HepG2 (cell line): Measurements from ENCODE around the gene ADRM1. TPM values are rescaled to one million over a fixed set of nuclear protein-coding genes. Genes with fewer than 3 reads are reported as not detected.

Source experiments
- ADNP ChIP-seq: sonication (generic); formaldehyde crosslinking; IDR thresholded peaks from 2 replicates; pipeline ENCODE4 v1.4.0; 2020; ENCODE audit warnings: missing genetic modification reagents
- EZH2 ChIP-seq: conservative IDR thresholded peaks from 2 replicates; pipeline ENCODE4 v1.6.1; 2012; ENCODE audit warnings: mild to moderate bottlenecking, low read depth, low read length, moderate library complexity
- GABPA ChIP-seq, 2 experiments: IDR thresholded peaks; 2 replicates each; pipeline ENCODE4 v1.6.1; 2011 to 2016; ENCODE audit warnings: low read depth in 2 of 2, low read length in 1 of 2, missing biosample characterization in 1 of 2, missing genetic modification characterization in 1 of 2
- GLMP ChIP-seq: sonication (generic); formaldehyde crosslinking; IDR thresholded peaks from 2 replicates; pipeline ENCODE4 v1.9.0; 2021; ENCODE audit warnings: missing genetic modification reagents, mild to moderate bottlenecking, borderline replicate concordance
- HOXA7 ChIP-seq: sonication (generic); formaldehyde crosslinking; IDR thresholded peaks from 2 replicates; pipeline ENCODE4 v1.8.1; 2022; ENCODE audit warnings: mild to moderate bottlenecking, missing genetic modification reagents, moderate library complexity
- KDM1A ChIP-seq: IDR thresholded peaks from 2 replicates; pipeline ENCODE4 v1.6.1; 2016; ENCODE audit warnings: missing compliant biosample characterization
- MXD4 ChIP-seq: IDR thresholded peaks from 2 replicates; pipeline ENCODE4 v1.6.1; 2016; ENCODE audit warnings: mild to moderate bottlenecking, missing biosample characterization, missing genetic modification reagents
- RBAK ChIP-seq: sonication (generic); formaldehyde crosslinking; IDR thresholded peaks from 2 replicates; pipeline ENCODE4 v1.5.1; 2020; ENCODE audit warnings: mild to moderate bottlenecking, missing genetic modification reagents
- SNAPC2 ChIP-seq: sonication (generic); formaldehyde crosslinking; IDR thresholded peaks from 2 replicates; pipeline ENCODE4 v1.8.1; 2022; ENCODE audit warnings: mild to moderate bottlenecking, missing genetic modification reagents
- SP2 ChIP-seq: sonication (generic); formaldehyde crosslinking; IDR thresholded peaks from 2 replicates; pipeline ENCODE4 v1.5.1; 2020; ENCODE audit warnings: mild to moderate bottlenecking, missing genetic modification reagents
- SRSF9 ChIP-seq: fragments of 200-400 bp; formaldehyde crosslinking; IDR thresholded peaks from 2 replicates; pipeline ENCODE4 v1.6.1; 2018; ENCODE audit warnings: borderline replicate concordance, mild to moderate bottlenecking, low read depth, low read length; ENCODE audit not compliant: insufficient read depth, poor library complexity, severe bottlenecking
- ZNF17 ChIP-seq: sonication (generic); formaldehyde crosslinking; IDR thresholded peaks from 2 replicates; pipeline ENCODE4 v1.5.0; 2020; ENCODE audit warnings: mild to moderate bottlenecking, missing genetic modification reagents
- ZNF234 ChIP-seq: sonication (generic); formaldehyde crosslinking; conservative IDR thresholded peaks from 2 replicates; pipeline ENCODE4 v1.5.1; 2020; ENCODE audit warnings: mild to moderate bottlenecking, missing genetic modification reagents
- ZNF484 ChIP-seq: sonication (generic); formaldehyde crosslinking; IDR thresholded peaks from 2 replicates; pipeline ENCODE4 v1.5.1; 2020; ENCODE audit warnings: mild to moderate bottlenecking, low read depth, missing genetic modification reagents, borderline replicate concordance
- ZNF563 ChIP-seq: sonication (generic); formaldehyde crosslinking; IDR thresholded peaks from 2 replicates; pipeline ENCODE4 v1.8.0; 2022; ENCODE audit warnings: mild to moderate bottlenecking, moderate library complexity, missing genetic modification reagents
- ZNF619 ChIP-seq: sonication (generic); formaldehyde crosslinking; IDR thresholded peaks from 2 replicates; pipeline ENCODE4 v1.4.0; 2020; ENCODE audit warnings: mild to moderate bottlenecking, missing genetic modification reagents
- ZNF775 ChIP-seq: sonication (generic); formaldehyde crosslinking; IDR thresholded peaks from 2 replicates; pipeline ENCODE4 v1.4.0; 2020; ENCODE audit warnings: missing genetic modification reagents, mild to moderate bottlenecking, moderate library complexity, borderline replicate concordance
- polyA plus RNA-seq, 8 experiments: library from polyadenylated mRNA; depleted of rRNA in 3 of 8; stranded (reverse) in 7 of 8; unstranded in 1 of 8; fragments of >200 nt; fragmentation: Illumina TruSeq in 4 of 8; extraction: Trizol in 4 of 8; gene quantifications; 2 replicates each; pipeline versions ENCODE4 v1.2.1 to v1.2.3, GENCODE V29; 2011 to 2016; ENCODE audit warnings: low read depth in 4 of 8, missing spikeins in 1 of 8, mixed read lengths in 1 of 8; ENCODE audit not compliant: insufficient read depth in 1 of 8
- total RNA-seq, 5 experiments: library from RNA; depleted of rRNA; stranded (reverse); fragments of >200 nt; fragmentation: Illumina TruSeq; extraction: Trizol; gene quantifications; 2 replicates each; pipeline ENCODE4 v1.2.3, GENCODE V29; 2016; ENCODE audit warnings: low read depth in 1 of 5
- TF ChIP-seq, protein P1 (sequence below), 2 experiments: fragments of 450-650 bp in 1 of 2; sonication (generic) in 1 of 2; formaldehyde crosslinking in 1 of 2; IDR thresholded peaks; 2 replicates each; pipeline versions ENCODE4 v1.6.1 to v1.8.0; 2016 to 2022; ENCODE audit warnings: antibody characterized with exemption in 1 of 2, mild to moderate bottlenecking in 1 of 2, missing genetic modification reagents in 1 of 2

Gene ADRM1
- total and polyA plus RNA-seq, 2 of the 13 experiments (the other 11 are each of a cell fraction or from before 2014, with no cell fraction given): 92.9 to 154 TPM

DNA sequence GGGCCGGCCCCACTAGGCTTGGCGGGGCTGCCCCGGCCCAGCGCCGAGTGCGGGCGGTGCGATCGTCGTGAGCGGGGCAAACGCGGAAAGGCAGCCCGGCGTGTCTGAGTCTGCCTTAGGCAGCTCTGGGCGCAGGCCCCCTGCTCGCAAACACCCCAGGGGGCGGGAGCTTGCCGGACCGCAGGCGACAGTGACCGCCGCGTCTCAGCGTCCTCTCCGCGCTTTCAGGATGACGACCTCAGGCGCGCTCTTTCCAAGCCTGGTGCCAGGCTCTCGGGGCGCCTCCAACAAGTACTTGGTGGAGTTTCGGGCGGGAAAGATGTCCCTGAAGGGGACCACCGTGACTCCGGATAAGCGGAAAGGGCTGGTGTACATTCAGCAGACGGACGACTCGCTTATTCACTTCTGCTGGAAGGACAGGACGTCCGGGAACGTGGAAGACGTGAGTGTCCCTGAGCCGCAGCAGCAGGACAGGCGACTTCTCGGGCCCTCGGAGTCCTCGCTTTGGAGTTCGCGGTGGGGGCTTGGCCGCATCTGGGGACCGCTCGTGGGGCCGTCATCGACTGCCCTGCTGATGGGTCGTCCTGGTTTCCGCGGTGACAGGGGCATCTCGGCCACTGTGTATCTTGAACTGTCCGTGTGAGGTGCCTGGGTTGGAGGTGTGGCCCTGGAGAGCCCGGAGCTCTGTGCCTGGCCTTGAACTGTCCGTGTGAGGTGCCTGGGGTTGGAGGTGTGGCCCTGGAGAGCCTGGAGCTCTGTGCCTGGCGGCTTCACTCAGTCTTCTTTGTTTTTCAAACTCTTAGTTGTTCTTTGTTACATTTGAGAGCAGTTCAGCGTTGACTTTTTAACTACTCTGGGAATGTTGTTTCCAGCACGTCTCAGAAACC, 786 bp downstream of the ADRM1 start (continued):
- TF ChIP-seq, protein P1, sequence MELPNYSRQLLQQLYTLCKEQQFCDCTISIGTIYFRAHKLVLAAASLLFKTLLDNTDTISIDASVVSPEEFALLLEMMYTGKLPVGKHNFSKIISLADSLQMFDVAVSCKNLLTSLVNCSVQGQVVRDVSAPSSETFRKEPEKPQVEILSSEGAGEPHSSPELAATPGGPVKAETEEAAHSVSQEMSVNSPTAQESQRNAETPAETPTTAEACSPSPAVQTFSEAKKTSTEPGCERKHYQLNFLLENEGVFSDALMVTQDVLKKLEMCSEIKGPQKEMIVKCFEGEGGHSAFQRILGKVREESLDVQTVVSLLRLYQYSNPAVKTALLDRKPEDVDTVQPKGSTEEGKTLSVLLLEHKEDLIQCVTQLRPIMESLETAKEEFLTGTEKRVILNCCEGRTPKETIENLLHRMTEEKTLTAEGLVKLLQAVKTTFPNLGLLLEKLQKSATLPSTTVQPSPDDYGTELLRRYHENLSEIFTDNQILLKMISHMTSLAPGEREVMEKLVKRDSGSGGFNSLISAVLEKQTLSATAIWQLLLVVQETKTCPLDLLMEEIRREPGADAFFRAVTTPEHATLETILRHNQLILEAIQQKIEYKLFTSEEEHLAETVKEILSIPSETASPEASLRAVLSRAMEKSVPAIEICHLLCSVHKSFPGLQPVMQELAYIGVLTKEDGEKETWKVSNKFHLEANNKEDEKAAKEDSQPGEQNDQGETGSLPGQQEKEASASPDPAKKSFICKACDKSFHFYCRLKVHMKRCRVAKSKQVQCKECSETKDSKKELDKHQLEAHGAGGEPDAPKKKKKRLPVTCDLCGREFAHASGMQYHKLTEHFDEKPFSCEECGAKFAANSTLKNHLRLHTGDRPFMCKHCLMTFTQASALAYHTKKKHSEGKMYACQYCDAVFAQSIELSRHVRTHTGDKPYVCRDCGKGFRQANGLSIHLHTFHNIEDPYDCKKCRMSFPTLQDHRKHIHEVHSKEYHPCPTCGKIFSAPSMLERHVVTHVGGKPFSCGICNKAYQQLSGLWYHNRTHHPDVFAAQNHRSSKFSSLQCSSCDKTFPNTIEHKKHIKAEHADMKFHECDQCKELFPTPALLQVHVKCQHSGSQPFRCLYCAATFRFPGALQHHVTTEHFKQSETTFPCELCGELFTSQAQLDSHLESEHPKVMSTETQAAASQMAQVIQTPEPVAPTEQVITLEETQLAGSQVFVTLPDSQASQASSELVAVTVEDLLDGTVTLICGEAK (IDR thresholded peaks at IDR 0.05): no peak
- TF ChIP-seq, protein P1 (CRISPR knock-in tag; IDR thresholded peaks at IDR 0.05): peak; percentile 74
- no peak; the same call in 1 of the 2 replicates for TF ChIP-seq MXD4 (CRISPR knock-in tag)
- TF ChIP-seq RBAK (CRISPR knock-in tag): peak; percentile 83
- TF ChIP-seq EZH2: no peak
- peak; percentile 19; the same call in 1 of the 2 replicates for TF ChIP-seq ZNF563
- TF ChIP-seq ZNF775 (CRISPR knock-in tag): no peak
- TF ChIP-seq SNAPC2 (CRISPR knock-in tag): peak; percentile 42; the same call in 1 of the 2 replicates
- no peak for TF ChIP-seq GLMP
- no peak for TF ChIP-seq ZNF17 (CRISPR knock-in tag)
- TF ChIP-seq SP2 (CRISPR knock-in tag): peak; percentile 52; the same call in 1 of the 2 replicates
- TF ChIP-seq SRSF9: no peak
- TF ChIP-seq ZNF234 (CRISPR knock-in tag): 0 out of 2 replicates have a peak, but pooled peaks have one; percentile 45
- TF ChIP-seq KDM1A: no peak
- no peak for TF ChIP-seq ZNF619
- no peak for TF ChIP-seq ADNP (CRISPR knock-in tag)
- peak; percentile 25 for TF ChIP-seq GABPA (IDR thresholded peaks at IDR 0.05; ENCODE audit: low read depth, low read length)
- TF ChIP-seq GABPA (CRISPR knock-in tag; IDR thresholded peaks at IDR 0.05; ENCODE audit: low read depth): peak; percentile 63; the same call in 1 of the 2 replicates
- TF ChIP-seq ZNF484: no peak
- TF ChIP-seq HOXA7: no peak
